ENCODE measurements around the gene TM4SF18. TPM values are rescaled to one million over a fixed set of nuclear protein-coding genes. Genes with fewer than 3 reads are reported as not detected.

The TM4SF18 gene
- total RNA-seq, 1 experiment from 2014 or later: 0.34 TPM

- Histone ChIP-seq H3K36me3 (ENCODE audit: control insufficient read depth in 1 of 2, insufficient read depth in 2 of 2, low read length in 2 of 2) (no peaks in the 10 kb centered on the region), H4K20me1 (ENCODE audit: insufficient read depth) (no peaks in the 10 kb centered on the region), H3K4me1 (ENCODE audit: control insufficient read depth in 1 of 2, insufficient read depth in 2 of 2, low read length in 2 of 2) (no peaks in the 10 kb centered on the region), H3K9me2 (ENCODE audit: insufficient read depth) (no peaks in the 10 kb centered on the region), H3K27ac (ENCODE audit: low read depth, low read length) (no peak overlapping the region), H3K79me2 (ENCODE audit: insufficient read depth, low read length) (no peaks in the 10 kb centered on the region), H3K27me3 (ENCODE audit: insufficient read depth, low read length) (no peaks in the 10 kb centered on the region), H3K9me3 (ENCODE audit: control insufficient read depth in 1 of 2, insufficient read depth in 1 of 2, low read depth in 1 of 2, low read length in 2 of 2) (no peaks in the 10 kb centered on the region), H3K4me2 (ENCODE audit: low read length) (no peak overlapping the region), H3K4me3 (replicated peaks in 1 of 2; ENCODE audit: low read depth in 1 of 2, low read length in 2 of 2) (no peak overlapping the region), H3K9ac (ENCODE audit: low read length) (no peak overlapping the region), H2AFZ (ENCODE audit: low read depth, low read length, poor library complexity, severe bottlenecking) (no peak overlapping the region)
- no peak for DNase-seq (ENCODE audit: low read depth, low spot score)
- BruUV-seq (replicated peaks): no TSS peak
- RAD21 ChIA-PET (ENCODE audit: low non-redundant PET in 1 of 2, low total read pairs in 2 of 2, uncharacterized antibody in 2 of 2, unreplicated experiment in 2 of 2): no interaction called here
- no peak for ATAC-seq
- POLR2A ChIA-PET: no interaction called here
- TF ChIP-seq TCF7L2 (IDR thresholded peaks at IDR 0.05; ENCODE audit: borderline replicate concordance, extremely low read depth, insufficient read depth, insufficient read length) (no peak), ELF1 (IDR thresholded peaks at IDR 0.05; ENCODE audit: borderline replicate concordance, low read depth) (no peak), JUND (IDR thresholded peaks at IDR 0.05) (no peak), SRF (IDR thresholded peaks at IDR 0.05; ENCODE audit: low read depth) (no peak), CBX3 (IDR thresholded peaks at IDR 0.05; ENCODE audit: low read depth) (no peak), SP1 (IDR thresholded peaks at IDR 0.05; ENCODE audit: low read depth) (no peak), POLR2A (IDR thresholded peaks at IDR 0.05; ENCODE audit: borderline replicate concordance, extremely low read depth, insufficient read depth, insufficient read length) (no peak), ATF3 (IDR thresholded peaks at IDR 0.05) (no peak), EZH2 (IDR thresholded peaks at IDR 0.05) (no peak), REST (IDR thresholded peaks at IDR 0.05; ENCODE audit: low read depth) (no peak), FOSL1 (IDR thresholded peaks at IDR 0.05; ENCODE audit: low read depth) (no peak), CEBPB (IDR thresholded peaks at IDR 0.05; ENCODE audit: low read depth) (no peak), EGR1 (IDR thresholded peaks at IDR 0.05; ENCODE audit: low read depth) (no peak), POLR2AphosphoS5 (IDR thresholded peaks at IDR 0.05; ENCODE audit: low read depth, low read length) (no peak)
- CTCF ChIA-PET: interaction anchor here (0.7 kb wide), 1 partner anchor 321 kb away, joined by 3 read pairs; no protein-coding TSS in a partner anchor
- intact Hi-C loops (cut with micrococcal nuclease): no loop called here
Measured at GRCh38 chr3:149276619-149277018, 56.8 kb downstream of the TM4SF18 start.

Data from HCT116 (cell line).